ENCODE data around the gene UBE4B.

DNA sequence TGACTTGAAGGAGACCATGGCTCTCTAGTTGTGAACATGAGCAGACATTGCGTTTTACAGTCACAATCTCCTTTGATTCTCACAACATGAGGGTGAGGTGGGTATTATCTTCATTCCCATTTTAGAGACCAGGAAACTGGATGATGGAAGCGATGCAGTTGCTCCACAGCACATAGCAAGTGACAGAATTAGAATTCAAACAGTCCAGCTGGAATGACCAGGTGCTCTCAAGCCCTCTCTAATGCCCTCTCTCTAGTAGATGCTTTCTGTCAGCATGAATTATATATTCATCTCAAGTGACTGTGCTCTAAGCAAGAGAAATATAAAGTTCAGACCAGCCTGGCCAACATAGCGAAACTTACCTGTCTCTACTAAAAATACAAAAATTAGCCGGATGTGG lies 167.9 kb downstream of the UBE4B start:
- TF ChIP-seq, protein P1, sequence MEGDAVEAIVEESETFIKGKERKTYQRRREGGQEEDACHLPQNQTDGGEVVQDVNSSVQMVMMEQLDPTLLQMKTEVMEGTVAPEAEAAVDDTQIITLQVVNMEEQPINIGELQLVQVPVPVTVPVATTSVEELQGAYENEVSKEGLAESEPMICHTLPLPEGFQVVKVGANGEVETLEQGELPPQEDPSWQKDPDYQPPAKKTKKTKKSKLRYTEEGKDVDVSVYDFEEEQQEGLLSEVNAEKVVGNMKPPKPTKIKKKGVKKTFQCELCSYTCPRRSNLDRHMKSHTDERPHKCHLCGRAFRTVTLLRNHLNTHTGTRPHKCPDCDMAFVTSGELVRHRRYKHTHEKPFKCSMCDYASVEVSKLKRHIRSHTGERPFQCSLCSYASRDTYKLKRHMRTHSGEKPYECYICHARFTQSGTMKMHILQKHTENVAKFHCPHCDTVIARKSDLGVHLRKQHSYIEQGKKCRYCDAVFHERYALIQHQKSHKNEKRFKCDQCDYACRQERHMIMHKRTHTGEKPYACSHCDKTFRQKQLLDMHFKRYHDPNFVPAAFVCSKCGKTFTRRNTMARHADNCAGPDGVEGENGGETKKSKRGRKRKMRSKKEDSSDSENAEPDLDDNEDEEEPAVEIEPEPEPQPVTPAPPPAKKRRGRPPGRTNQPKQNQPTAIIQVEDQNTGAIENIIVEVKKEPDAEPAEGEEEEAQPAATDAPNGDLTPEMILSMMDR (IDR thresholded peaks at IDR 0.05; ENCODE audit: low read depth, low read length), result no peak
- no peak for TF ChIP-seq EZH2phosphoT487 (IDR thresholded peaks at IDR 0.05; ENCODE audit: low read depth)

Measured in OCI-LY3 (cell line).